Stimulated activated CD4-positive, alpha-beta T cell treated with anti-CD3 and anti-CD28 coated beads, Interleukin-2, amount 100 ng/mL, for 24 hours (primary cell): ENCODE measurements around the gene ZNF525.
"Not testable (repeated sequence)": the region's sequence is repeated elsewhere in the genome, so short reads cannot be mapped to it uniquely, and the experiment has no call there.

Experiments
- DNase-seq, 2 donors: peaks; one replicate each; pipeline ENCODE4 v3.0.0-alpha.2; 2020

Gene ZNF525

GRCh38 chr19:53395840-53396524, 30.5 kb downstream of the ZNF525 start:
- DNase-seq, result not testable (repeated sequence)

GRCh38 chr19:53396525-53396868, 31.0 kb downstream of the ZNF525 start:
- no peak for DNase-seq

GRCh38 chr19:53397918-53398317, 32.4 kb downstream of the ZNF525 start:
- DNase-seq, result not testable (repeated sequence)

GRCh38 chr19:53409505-53410204, 44.1 kb downstream of the ZNF525 start:
- DNase-seq, result no peak

- not testable (repeated sequence) for DNase-seq
Observed at GRCh38 chr19:53420520-53421315, 55.2 kb downstream of the ZNF525 start.

- DNase-seq, result no peak
Observed at GRCh38 chr19:53422551-53422950, 57.0 kb downstream of the ZNF525 start.

- DNase-seq, result not testable (repeated sequence)
Observed at GRCh38 chr19:53423074-53423473, 57.6 kb downstream of the ZNF525 start.

GRCh38 chr19:53423680-53424079, 58.2 kb downstream of the ZNF525 start:
- DNase-seq, result not testable (repeated sequence)

GRCh38 chr19:53424968-53425597, 59.6 kb downstream of the ZNF525 start:
- peak; percentile 71 to 77 for DNase-seq

- DNase-seq, result peak; percentile 98
Observed at GRCh38 chr19:53431399-53432087, 66.0 kb downstream of the ZNF525 start, which contains the start of gene ZNF761. ZNF761 (plus strand) TSS chr19:53431984; CDS start chr19:53447269, 15,285 bp downstream.

GRCh38 chr19:53432088-53432661, 66.7 kb downstream of the ZNF525 start:
- DNase-seq, result peak in 1 of 2 donors; percentile 28
